Stimulated activated CD4-positive, alpha-beta T cell treated with anti-CD3 and anti-CD28 coated beads, TNF-alpha, amount 100 ng/mL, for 4 hours (primary cell): ENCODE results near the gene PALM3.
A peak's percentile ranks its signal among the peaks of the same experiment; 100 is the strongest.

ENCODE experiments used
- DNase-seq, 3 experiments: peaks; one replicate each; pipeline ENCODE4 v3.0.0-alpha.2; 2020; ENCODE audit warnings: low read depth in 3 of 3

The PALM3 gene

GRCh38 chr19:14089662-14090508 lies 28.0 kb upstream of the PALM3 start:
- DNase-seq = peak in 2 of 3 experiments; percentile 29 to 40

- DNase-seq = no peak
These were observed 27.5 kb upstream of the PALM3 start for GRCh38 chr19:14089412-14089661.

GRCh38 chr19:14088634-14089411 lies 26.9 kb upstream of the PALM3 start:
- DNase-seq = no peak

GRCh38 chr19:14086098-14086497 lies 24.2 kb upstream of the PALM3 start:
- DNase-seq = no peak

GRCh38 chr19:14085309-14085995 lies 23.6 kb upstream of the PALM3 start, which contains the start of gene C19orf67:
TSS of gene C19orf67 (minus strand) at chr19:14085783. CDS start at chr19:14085627, 156 bp downstream.
- DNase-seq = no peak

GRCh38 chr19:14082675-14082960 lies 20.7 kb upstream of the PALM3 start:
- DNase-seq = no peak

- peak in 2 of 3 experiments; percentile 6 to 19 for DNase-seq
These were observed 20.2 kb upstream of the PALM3 start for GRCh38 chr19:14081797-14082674.

- DNase-seq = peak; percentile 97 to 99 (median 97)
These were observed 19.3 kb upstream of the PALM3 start for GRCh38 chr19:14080887-14081796.

- DNase-seq = no peak
These were observed 16.5 kb upstream of the PALM3 start for GRCh38 chr19:14078411-14078810.

GRCh38 chr19:14073925-14074838 lies 12.3 kb upstream of the PALM3 start:
- no peak for DNase-seq

- DNase-seq = peak; percentile 50 to 74 (median 53)
These were observed 11.5 kb upstream of the PALM3 start for GRCh38 chr19:14073261-14073924.

GRCh38 chr19:14072535-14073260 lies 10.8 kb upstream of the PALM3 start, which contains the start of gene MISP3:
TSS of gene MISP3 (plus strand) at chr19:14072786. CDS start at chr19:14073310, 524 bp downstream.
- DNase-seq = peak in 2 of 3 experiments; percentile 9 to 23

- no peak for DNase-seq
These were observed 8.6 kb upstream of the PALM3 start for GRCh38 chr19:14070268-14071050.

- no peak for DNase-seq
These were observed 4.3 kb upstream of the PALM3 start for GRCh38 chr19:14066134-14066533.

- DNase-seq = no peak
These were observed 1.2 kb upstream of the PALM3 start for GRCh38 chr19:14063105-14063504.

- no peak for DNase-seq
These were observed 631 bp upstream of the PALM3 start for GRCh38 chr19:14062558-14062855.

- DNase-seq = no peak
These were observed 661 bp downstream of the PALM3 start for GRCh38 chr19:14061081-14061749.
